ENCODE measurements around the gene MYH11. TPM values are rescaled to one million over a fixed set of nuclear protein-coding genes. Genes with fewer than 3 reads are reported as not detected.

MYH11 gene
- polyA plus RNA-seq, 1 donor (not counting 4 experiments of a cell fraction or from before 2014, with no cell fraction given): not detected

- H3K27me3 ChIP-seq (ENCODE audit: control insufficient read depth, extremely low read depth, insufficient read depth, low read length): peaks cover 36% of the 10 kb centered on the region
- H3K9me3 ChIP-seq (ENCODE audit: control insufficient read depth, low read depth, low read length): no peaks in the 10 kb centered on the region
- H4K20me1 ChIP-seq (ENCODE audit: control insufficient read depth, extremely low read depth, insufficient read depth, low read length): no peaks in the 10 kb centered on the region
- FAIRE-seq: no peak
- peaks cover 4% of the 10 kb centered on the region for H3K4me1 ChIP-seq (ENCODE audit: control insufficient read depth, extremely low read depth, insufficient read depth, low read length)
- H3K36me3 ChIP-seq (ENCODE audit: control insufficient read depth in 2 of 2, extremely low read depth in 1 of 2, insufficient read depth in 2 of 2, low read length in 2 of 2): no peaks in the 10 kb centered on the region
- no peak overlapping the region for H3K4me2 ChIP-seq (ENCODE audit: control insufficient read depth, extremely low read depth, insufficient read depth, low read depth, low read length)
- no peak overlapping the region for H3K9ac ChIP-seq (ENCODE audit: control insufficient read depth, extremely low read depth, insufficient read depth, low read length)
- no peak overlapping the region for H2AFZ ChIP-seq (ENCODE audit: control insufficient read depth, low read length)
- dilution Hi-C loops (cut with MboI; ENCODE audit: extremely low pct_ligation_motif_present, low sequenced_read_pairs): no loop called here
- H3K9me1 ChIP-seq (ENCODE audit: control insufficient read depth, extremely low read depth, insufficient read depth, low read length): no peaks in the 10 kb centered on the region
- no peaks in the 10 kb centered on the region for H3K79me2 ChIP-seq (ENCODE audit: control insufficient read depth, insufficient read depth, low read length)
- no peak overlapping the region for H3K4me3 ChIP-seq (ENCODE audit: control insufficient read depth in 2 of 3, extremely low read depth in 1 of 3, insufficient read depth in 2 of 3, low read depth in 1 of 3, low read length in 3 of 3)
- no peak overlapping the region for H3K27ac ChIP-seq (ENCODE audit: control insufficient read depth, insufficient read depth, low read length)
- TF ChIP-seq, protein P1, sequence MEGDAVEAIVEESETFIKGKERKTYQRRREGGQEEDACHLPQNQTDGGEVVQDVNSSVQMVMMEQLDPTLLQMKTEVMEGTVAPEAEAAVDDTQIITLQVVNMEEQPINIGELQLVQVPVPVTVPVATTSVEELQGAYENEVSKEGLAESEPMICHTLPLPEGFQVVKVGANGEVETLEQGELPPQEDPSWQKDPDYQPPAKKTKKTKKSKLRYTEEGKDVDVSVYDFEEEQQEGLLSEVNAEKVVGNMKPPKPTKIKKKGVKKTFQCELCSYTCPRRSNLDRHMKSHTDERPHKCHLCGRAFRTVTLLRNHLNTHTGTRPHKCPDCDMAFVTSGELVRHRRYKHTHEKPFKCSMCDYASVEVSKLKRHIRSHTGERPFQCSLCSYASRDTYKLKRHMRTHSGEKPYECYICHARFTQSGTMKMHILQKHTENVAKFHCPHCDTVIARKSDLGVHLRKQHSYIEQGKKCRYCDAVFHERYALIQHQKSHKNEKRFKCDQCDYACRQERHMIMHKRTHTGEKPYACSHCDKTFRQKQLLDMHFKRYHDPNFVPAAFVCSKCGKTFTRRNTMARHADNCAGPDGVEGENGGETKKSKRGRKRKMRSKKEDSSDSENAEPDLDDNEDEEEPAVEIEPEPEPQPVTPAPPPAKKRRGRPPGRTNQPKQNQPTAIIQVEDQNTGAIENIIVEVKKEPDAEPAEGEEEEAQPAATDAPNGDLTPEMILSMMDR (optimal IDR thresholded peaks at IDR 0.05 in 1 of 3, IDR thresholded peaks at IDR 0.05 in 1 of 3, conservative IDR thresholded peaks at IDR 0.05 in 1 of 3; ENCODE audit: extremely low read depth in 1 of 3, insufficient read depth in 2 of 3, low read length in 3 of 3): no peak
- no peak for TF ChIP-seq EZH2 (IDR thresholded peaks at IDR 0.05; ENCODE audit: low read length)
- no peak for DNase-seq (ENCODE audit: low read depth, low spot score)
Observed at GRCh38 chr16:15858921-15859668, 2.3 kb upstream of the MYH11 start.

- Histone ChIP-seq H2AFZ (ENCODE audit: control insufficient read depth, low read length) (peak overlapping the region; percentile 56), H3K9me1 (ENCODE audit: control insufficient read depth, extremely low read depth, insufficient read depth, low read length) (no peaks in the 10 kb centered on the region), H3K27ac (ENCODE audit: control insufficient read depth, insufficient read depth, low read length) (no peak overlapping the region), H4K20me1 (ENCODE audit: control insufficient read depth, extremely low read depth, insufficient read depth, low read length) (no peaks in the 10 kb centered on the region), H3K9me3 (ENCODE audit: control insufficient read depth, low read depth, low read length) (no peaks in the 10 kb centered on the region), H3K9ac (ENCODE audit: control insufficient read depth, extremely low read depth, insufficient read depth, low read length) (no peak overlapping the region), H3K4me2 (ENCODE audit: control insufficient read depth, extremely low read depth, insufficient read depth, low read depth, low read length) (peak overlapping the region; percentile 73), H3K36me3 (ENCODE audit: control insufficient read depth in 2 of 2, extremely low read depth in 1 of 2, insufficient read depth in 2 of 2, low read length in 2 of 2) (no peaks in the 10 kb centered on the region), H3K4me1 (ENCODE audit: control insufficient read depth, extremely low read depth, insufficient read depth, low read length) (peaks cover 4% of the 10 kb centered on the region), H3K27me3 (ENCODE audit: control insufficient read depth, extremely low read depth, insufficient read depth, low read length) (peaks cover 36% of the 10 kb centered on the region), H3K79me2 (ENCODE audit: control insufficient read depth, insufficient read depth, low read length) (no peaks in the 10 kb centered on the region), H3K4me3 (ENCODE audit: control insufficient read depth in 2 of 3, extremely low read depth in 1 of 3, insufficient read depth in 2 of 3, low read depth in 1 of 3, low read length in 3 of 3) (peak overlapping the region in 2 of 3 experiments; percentile 44 to 57)
- dilution Hi-C loops (cut with MboI; ENCODE audit: extremely low pct_ligation_motif_present, low sequenced_read_pairs): no loop called here
- TF ChIP-seq, protein P1 (optimal IDR thresholded peaks at IDR 0.05 in 1 of 3, IDR thresholded peaks at IDR 0.05 in 1 of 3, conservative IDR thresholded peaks at IDR 0.05 in 1 of 3; ENCODE audit: extremely low read depth in 1 of 3, insufficient read depth in 2 of 3, low read length in 3 of 3): no peak
- TF ChIP-seq EZH2 (IDR thresholded peaks at IDR 0.05; ENCODE audit: low read length): peak; percentile 75
- FAIRE-seq: no peak
- no peak for DNase-seq (ENCODE audit: low read depth, low spot score)
Observed at GRCh38 chr16:15857724-15858560, 1.1 kb upstream of the MYH11 start.
